SK-N-SH (cell line): ENCODE results near the gene PRR35. TPM values are rescaled to one million over a fixed set of nuclear protein-coding genes. Genes with fewer than 3 reads are reported as not detected.

ENCODE experiments used
- CTCF ChIA-PET: fragments of 300-600, 350-600 bp; formaldehyde crosslinking; extraction: SDS; loops from one replicate; lab custom pipeline; 2021; lab: Yijun Ruan, JAX
- POLR2A ChIA-PET: fragments of 350-600 bp; sonication (Branson Sonifier 250); formaldehyde crosslinking; extraction: SDS; loops from one replicate; lab custom pipeline; 2020; ENCODE audit warnings: antibody characterized with exemption, inconsistent platforms; lab: Yijun Ruan, JAX
- DNase-seq: peaks from one replicate; pipeline ENCODE4 v3.0.0; 2012
- H2AFZ ChIP-seq: fragments of 200-600 bp; sonication (generic); 2 replicates; pipeline ENCODE4 v1.8.1; 2016; ENCODE audit warnings: antibody characterized with exemption, mild to moderate bottlenecking, low read depth
- H3F3A ChIP-seq: fragments of 200-600 bp; sonication (generic); replicated peaks from 2 replicates; pipeline ENCODE3; 2016; ENCODE audit warnings: antibody characterized with exemption, mild to moderate bottlenecking; ENCODE audit not compliant: insufficient read depth
- H3K27ac ChIP-seq, 2 experiments: fragments of 200-500 bp in 1 of 2; fragments of 200-600 bp in 1 of 2; sonication (Bioruptor generic) in 1 of 2; sonication (generic), shearing (Covaris generic) in 1 of 2; 2 replicates each; pipeline versions ENCODE4 v1.5.1 to v1.6.1; 2014 to 2016; ENCODE audit warnings: low read depth in 2 of 2, inconsistent platforms in 1 of 2, low read length in 1 of 2, mild to moderate bottlenecking in 1 of 2, mixed read lengths in 1 of 2
- H3K27me3 ChIP-seq: fragments of 200-600 bp; sonication (generic), shearing (Covaris generic); 2 replicates; pipeline ENCODE4 v1.6.1; 2016; ENCODE audit warnings: mixed run types; ENCODE audit not compliant: insufficient read depth
- H3K36me3 ChIP-seq, 2 experiments: fragments of 200-500 bp in 1 of 2; fragments of 200-600 bp in 1 of 2; sonication (Bioruptor generic) in 1 of 2; sonication (generic) in 1 of 2; replicated peaks in 1 of 2; 2 replicates each; pipeline versions ENCODE3 to v1.5.1; 2014 to 2016; ENCODE audit warnings: low read length in 1 of 2, mild to moderate bottlenecking in 1 of 2; ENCODE audit not compliant: insufficient read depth in 2 of 2, control insufficient read depth in 1 of 2
- H3K4me1 ChIP-seq, 2 experiments: fragments of 200-500 bp in 1 of 2; fragments of 200-600 bp in 1 of 2; sonication (Bioruptor generic) in 1 of 2; sonication (generic), shearing (Covaris generic) in 1 of 2; 2 replicates each; pipeline versions ENCODE4 v1.5.1 to v1.6.1; 2014 to 2016; ENCODE audit warnings: low read depth in 1 of 2, low read length in 1 of 2, mixed run types in 1 of 2; ENCODE audit not compliant: insufficient read depth in 2 of 2, control insufficient read depth in 1 of 2
- H3K4me2 ChIP-seq: fragments of 200-600 bp; sonication (generic), shearing (Covaris generic); 2 replicates; pipeline ENCODE4 v1.6.1; 2017; ENCODE audit warnings: mixed run types
- H3K4me3 ChIP-seq, 2 experiments: fragments of 200-500 bp in 1 of 2; fragments of 200-600 bp in 1 of 2; sonication (Bioruptor generic) in 1 of 2; sonication (generic), shearing (Covaris generic) in 1 of 2; 2 replicates each; pipeline versions ENCODE4 v1.5.1 to v1.8.1; 2014 to 2016; ENCODE audit warnings: low read depth in 2 of 2, inconsistent platforms in 1 of 2, low read length in 1 of 2, mild to moderate bottlenecking in 1 of 2, mixed read lengths in 1 of 2, moderate library complexity in 1 of 2
- H3K79me2 ChIP-seq: fragments of 200-600 bp; sonication (generic); 2 replicates; pipeline ENCODE4 v1.8.1; 2017; ENCODE audit warnings: mild to moderate bottlenecking; ENCODE audit not compliant: insufficient read depth
- H3K9ac ChIP-seq: fragments of 200-600 bp; sonication (generic); 2 replicates; pipeline ENCODE4 v1.6.1; 2017; ENCODE audit warnings: mixed run types
- H3K9me2 ChIP-seq: fragments of 200-600 bp; sonication (generic); 2 replicates; pipeline ENCODE4 v1.6.1; 2017; ENCODE audit warnings: mixed run types
- H3K9me3 ChIP-seq: fragments of 200-600 bp; sonication (generic); 2 replicates; pipeline ENCODE4 v1.6.1; 2017; ENCODE audit warnings: mixed run types, mild to moderate bottlenecking, moderate library complexity
- H4K20me1 ChIP-seq: fragments of 200-600 bp; sonication (generic); 2 replicates; pipeline ENCODE4 v1.6.1; 2017; ENCODE audit warnings: mild to moderate bottlenecking, mixed run types; ENCODE audit not compliant: insufficient read depth
- CHD2 ChIP-seq: fragments of 150-350 bp; IDR thresholded peaks from 2 replicates; pipeline ENCODE4 v1.6.1; 2018; ENCODE audit warnings: low read length; ENCODE audit not compliant: partially characterized antibody
- ELF1 ChIP-seq: IDR thresholded peaks from 2 replicates; pipeline ENCODE4 v1.4.0; 2012
- GATA2 ChIP-seq: sonication (generic); formaldehyde crosslinking; IDR thresholded peaks from 2 replicates; pipeline ENCODE4 v1.5.0; 2020; ENCODE audit warnings: mild to moderate bottlenecking, missing genetic modification reagents
- JUND ChIP-seq: IDR thresholded peaks from 2 replicates; pipeline ENCODE4 v1.4.0; 2012
- NRF1 ChIP-seq: IDR thresholded peaks from 2 replicates; pipeline ENCODE4 v1.6.1; 2012; ENCODE audit warnings: low read depth, mild to moderate bottlenecking, low read length
- POLR2AphosphoS5 ChIP-seq: IDR thresholded peaks from 2 replicates; pipeline ENCODE4 v1.6.1; 2012; ENCODE audit warnings: low read depth, low read length
- RCOR1 ChIP-seq: fragments of 150-350 bp; IDR thresholded peaks from 2 replicates; pipeline ENCODE4 v1.6.1; 2017; ENCODE audit warnings: antibody characterized with exemption, low read length
- RFX5 ChIP-seq: IDR thresholded peaks from 2 replicates; pipeline ENCODE4 v1.6.1; 2012; ENCODE audit warnings: mild to moderate bottlenecking, improper control_type of control experiment, low read length
- RXRA ChIP-seq: IDR thresholded peaks from 2 replicates; pipeline ENCODE4 v1.4.0; 2012; ENCODE audit warnings: low read depth, mild to moderate bottlenecking, borderline replicate concordance
- SIN3A ChIP-seq: IDR thresholded peaks from 2 replicates; pipeline ENCODE4 v1.6.1; 2012; ENCODE audit warnings: low read depth, mild to moderate bottlenecking, low read length, moderate library complexity, borderline replicate concordance
- TEAD4 ChIP-seq: IDR thresholded peaks from 2 replicates; pipeline ENCODE4 v1.4.0; 2012; ENCODE audit warnings: mild to moderate bottlenecking, borderline replicate concordance; ENCODE audit not compliant: insufficient read depth
- YY1 ChIP-seq: IDR thresholded peaks from 2 replicates; pipeline ENCODE4 v1.4.0; 2012; ENCODE audit warnings: low read depth, mild to moderate bottlenecking
- ZBTB33 ChIP-seq: IDR thresholded peaks from 2 replicates; pipeline ENCODE4 v1.4.0; 2012; ENCODE audit warnings: low read depth, borderline replicate concordance
- WGBS: methylation state at CpG from one replicate; pipeline ENCODE4 v1.1.6; 2017; ENCODE audit warnings: low lambda C conversion rate; 5-methylcytosine and 5-hydroxymethylcytosine counted together
- polyA plus RNA-seq, 3 experiments: library from polyadenylated mRNA; depleted of rRNA; stranded (reverse); fragments of >200 nt; gene quantifications; 2 replicates each; pipeline ENCODE4 v1.2.3, GENCODE V29; 2012

Gene PRR35
- polyA plus RNA-seq, 1 of the 3 experiments (the other 2 are of a cell fraction): not detected

- Histone ChIP-seq H3K4me1 (peaks cover 11 to 16% of the 10 kb centered on the region in 2 experiments; a peak in 3 of 4 replicates), H3K79me2 (peaks cover 13% of the 10 kb centered on the region; the same call in 1 of the 2 replicates), H3K9me3 (no peaks in the 10 kb centered on the region), H4K20me1 (peaks cover 18% of the 10 kb centered on the region), H3F3A (peaks cover 18% of the 10 kb centered on the region), H2AFZ (no peak overlapping the region), H3K9ac (no peak overlapping the region), H3K36me3 (peaks cover 0 to 20% of the 10 kb centered on the region in 2 experiments), H3K27me3 (no peaks in the 10 kb centered on the region), H3K27ac (no peak overlapping the region), H3K4me3 (no peak overlapping the region), H3K9me2 (no peaks in the 10 kb centered on the region), H3K4me2 (no peak overlapping the region)
- DNase-seq: no peak
- TF ChIP-seq ZBTB33 (no peak), RFX5 (no peak), SIN3A (no peak)
- POLR2A ChIA-PET: interaction anchor here (1.3 kb wide), 1 partner anchor 44 kb away, joined by 3 read pairs; no protein-coding TSS in a partner anchor
- CTCF ChIA-PET: no interaction called here
- 80% methylated on average over 11 of the region's 34 CpGs for WGBS
Measured at GRCh38 chr16:521381-522210, 38.6 kb upstream of the PRR35 start.

- Histone ChIP-seq H3K4me3 (no peak overlapping the region), H3K27me3 (no peaks in the 10 kb centered on the region), H3K4me2 (no peak overlapping the region), H3K4me1 (peaks cover 11 to 16% of the 10 kb centered on the region in 2 experiments; a peak in 3 of 4 replicates), H3K9ac (no peak overlapping the region), H3K9me2 (no peaks in the 10 kb centered on the region), H2AFZ (no peak overlapping the region), H3K9me3 (no peaks in the 10 kb centered on the region), H3F3A (peaks cover 18% of the 10 kb centered on the region), H3K27ac (no peak overlapping the region; a peak in 1 of 4 replicates), H3K79me2 (peaks cover 18% of the 10 kb centered on the region; the same call in 1 of the 2 replicates), H4K20me1 (peaks cover 18% of the 10 kb centered on the region), H3K36me3 (peaks cover 0 to 20% of the 10 kb centered on the region in 2 experiments)
- ChIA-PET CTCF (interaction anchor here (1.2 kb wide), 1 partner anchor 27 kb away, joined by 3 read pairs; no protein-coding TSS in a partner anchor), POLR2A (interaction anchor here (1.3 kb wide), 1 partner anchor 43 kb away, joined by 3 read pairs; no protein-coding TSS in a partner anchor)
- WGBS: 94% methylated on average over 17 of the region's 23 CpGs
- TF ChIP-seq YY1 (no peak), ELF1 (no peak), JUND (no peak), ZBTB33 (no peak), CHD2 (no peak), TEAD4 (no peak), SIN3A (no peak), NRF1 (no peak), RCOR1 (no peak), POLR2AphosphoS5 (no peak), GATA2 (CRISPR knock-in tag) (no peak), RXRA (no peak)
- DNase-seq: no peak
Measured at GRCh38 chr16:522320-523096, 37.7 kb upstream of the PRR35 start.
